Measurements from ENCODE around the gene WDR73. TPM values are rescaled to one million over a fixed set of nuclear protein-coding genes. Genes with fewer than 3 reads are reported as not detected.

The WDR73 gene
- total RNA-seq, 1 experiment from 2014 or later, result 35.6 TPM

DNA sequence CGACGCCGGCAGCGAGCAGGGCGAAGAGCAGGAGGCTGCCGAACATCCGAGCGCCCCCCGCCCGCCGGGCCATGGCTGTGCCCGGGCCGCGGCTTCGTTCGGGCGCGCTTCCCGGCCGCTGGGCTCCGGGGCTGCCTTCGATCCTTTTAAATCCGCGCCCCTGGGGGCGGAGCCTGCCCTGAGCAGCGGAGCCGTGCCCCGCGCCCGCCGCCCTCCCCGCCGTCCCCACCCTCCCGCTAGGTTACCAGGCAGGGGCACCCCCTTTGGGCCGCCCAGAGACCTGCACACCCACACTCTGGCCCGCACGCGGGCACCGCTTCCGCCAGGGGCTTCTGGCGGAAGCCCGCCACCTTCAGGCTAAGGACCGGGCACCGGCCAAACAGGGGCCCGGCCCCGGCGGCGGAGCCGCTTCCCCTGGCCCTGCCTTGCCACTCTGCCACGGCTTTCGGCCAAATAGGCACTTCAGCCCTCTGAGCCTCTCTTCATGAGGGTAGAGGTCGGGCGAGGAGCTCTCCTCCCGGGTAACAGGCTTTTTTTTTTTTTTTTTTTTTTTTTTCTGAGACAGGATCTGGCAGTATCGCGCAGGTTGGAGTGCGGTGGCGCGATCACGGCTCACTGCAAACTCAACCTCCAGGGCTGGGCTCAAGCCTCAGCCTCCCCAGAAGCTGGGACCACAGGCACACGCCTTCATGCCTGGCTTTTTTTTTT is 4.2 kb upstream of the WDR73 start, which contains the start of gene NMB:
NMB (minus strand) TSS at position 120 of the 708 bp plus-strand sequence; CDS start at position 73, 47 bp downstream.
- H3K27ac ChIP-seq (ENCODE audit: low read depth, low read length), result peak within 1 kb of the TSS; percentile 58
- H3K9ac ChIP-seq (ENCODE audit: low read length), result peak within 1 kb of the TSS; percentile 59
- no peaks in the 10 kb centered on the region for H3K36me3 ChIP-seq (ENCODE audit: control insufficient read depth in 1 of 2, insufficient read depth in 2 of 2, low read length in 2 of 2)
- H3K4me1 ChIP-seq (ENCODE audit: control insufficient read depth in 1 of 2, insufficient read depth in 2 of 2, low read length in 2 of 2), result peaks cover 14 to 33% of the 10 kb centered on the region in 2 experiments
- H3K79me2 ChIP-seq (ENCODE audit: insufficient read depth, low read length), result peaks cover 9% of the 10 kb centered on the region
- ChIA-PET POLR2A (no interaction called here), CTCF (no interaction called here), RAD21 (ENCODE audit: low non-redundant PET in 1 of 2, low total read pairs in 2 of 2, uncharacterized antibody in 2 of 2, unreplicated experiment in 2 of 2) (no interaction called here)
- intact Hi-C loops (cut with micrococcal nuclease), result loop anchor here (10.0 kb wide), 1 partner anchor 117 kb away; no protein-coding TSS in a partner anchor
- no peaks in the 10 kb centered on the region for H3K9me3 ChIP-seq (ENCODE audit: control insufficient read depth in 1 of 2, insufficient read depth in 1 of 2, low read depth in 1 of 2, low read length in 2 of 2)
- H3K27me3 ChIP-seq (ENCODE audit: insufficient read depth, low read length), result no peaks in the 10 kb centered on the region
- H2AFZ ChIP-seq (ENCODE audit: low read depth, low read length, poor library complexity, severe bottlenecking), result no peak within 1 kb of the TSS
- peak within 1 kb of the TSS; percentile 75 for H3K4me2 ChIP-seq (ENCODE audit: low read length)
- DNase-seq (ENCODE audit: low read depth, low spot score), result peak; percentile 24
- H3K9me2 ChIP-seq (ENCODE audit: insufficient read depth), result no peaks in the 10 kb centered on the region
- ATAC-seq, result peak; percentile 50
- no TSS peak for BruUV-seq (replicated peaks)
- H4K20me1 ChIP-seq (ENCODE audit: insufficient read depth), result no peaks in the 10 kb centered on the region
- TF ChIP-seq POLR2AphosphoS5 (IDR thresholded peaks at IDR 0.05; ENCODE audit: low read depth, low read length), result peak; percentile 44
- no peak for TF ChIP-seq POLR2A (IDR thresholded peaks at IDR 0.05; ENCODE audit: borderline replicate concordance, extremely low read depth, insufficient read depth, insufficient read length)
- TF ChIP-seq, protein P1, sequence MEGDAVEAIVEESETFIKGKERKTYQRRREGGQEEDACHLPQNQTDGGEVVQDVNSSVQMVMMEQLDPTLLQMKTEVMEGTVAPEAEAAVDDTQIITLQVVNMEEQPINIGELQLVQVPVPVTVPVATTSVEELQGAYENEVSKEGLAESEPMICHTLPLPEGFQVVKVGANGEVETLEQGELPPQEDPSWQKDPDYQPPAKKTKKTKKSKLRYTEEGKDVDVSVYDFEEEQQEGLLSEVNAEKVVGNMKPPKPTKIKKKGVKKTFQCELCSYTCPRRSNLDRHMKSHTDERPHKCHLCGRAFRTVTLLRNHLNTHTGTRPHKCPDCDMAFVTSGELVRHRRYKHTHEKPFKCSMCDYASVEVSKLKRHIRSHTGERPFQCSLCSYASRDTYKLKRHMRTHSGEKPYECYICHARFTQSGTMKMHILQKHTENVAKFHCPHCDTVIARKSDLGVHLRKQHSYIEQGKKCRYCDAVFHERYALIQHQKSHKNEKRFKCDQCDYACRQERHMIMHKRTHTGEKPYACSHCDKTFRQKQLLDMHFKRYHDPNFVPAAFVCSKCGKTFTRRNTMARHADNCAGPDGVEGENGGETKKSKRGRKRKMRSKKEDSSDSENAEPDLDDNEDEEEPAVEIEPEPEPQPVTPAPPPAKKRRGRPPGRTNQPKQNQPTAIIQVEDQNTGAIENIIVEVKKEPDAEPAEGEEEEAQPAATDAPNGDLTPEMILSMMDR (IDR thresholded peaks at IDR 0.05 in 2 of 3, conservative IDR thresholded peaks at IDR 0.05 in 1 of 3; ENCODE audit: borderline replicate concordance in 1 of 3, insufficient read depth in 1 of 3, low read depth in 2 of 3, low read length in 2 of 3), result peak; percentile 14 to 30 (median 22); a peak in 3 of 6 replicates
- peak; percentile 8; the same call in 1 of the 2 replicates for TF ChIP-seq ZFX (IDR thresholded peaks at IDR 0.05)
- TF ChIP-seq, protein P2, sequence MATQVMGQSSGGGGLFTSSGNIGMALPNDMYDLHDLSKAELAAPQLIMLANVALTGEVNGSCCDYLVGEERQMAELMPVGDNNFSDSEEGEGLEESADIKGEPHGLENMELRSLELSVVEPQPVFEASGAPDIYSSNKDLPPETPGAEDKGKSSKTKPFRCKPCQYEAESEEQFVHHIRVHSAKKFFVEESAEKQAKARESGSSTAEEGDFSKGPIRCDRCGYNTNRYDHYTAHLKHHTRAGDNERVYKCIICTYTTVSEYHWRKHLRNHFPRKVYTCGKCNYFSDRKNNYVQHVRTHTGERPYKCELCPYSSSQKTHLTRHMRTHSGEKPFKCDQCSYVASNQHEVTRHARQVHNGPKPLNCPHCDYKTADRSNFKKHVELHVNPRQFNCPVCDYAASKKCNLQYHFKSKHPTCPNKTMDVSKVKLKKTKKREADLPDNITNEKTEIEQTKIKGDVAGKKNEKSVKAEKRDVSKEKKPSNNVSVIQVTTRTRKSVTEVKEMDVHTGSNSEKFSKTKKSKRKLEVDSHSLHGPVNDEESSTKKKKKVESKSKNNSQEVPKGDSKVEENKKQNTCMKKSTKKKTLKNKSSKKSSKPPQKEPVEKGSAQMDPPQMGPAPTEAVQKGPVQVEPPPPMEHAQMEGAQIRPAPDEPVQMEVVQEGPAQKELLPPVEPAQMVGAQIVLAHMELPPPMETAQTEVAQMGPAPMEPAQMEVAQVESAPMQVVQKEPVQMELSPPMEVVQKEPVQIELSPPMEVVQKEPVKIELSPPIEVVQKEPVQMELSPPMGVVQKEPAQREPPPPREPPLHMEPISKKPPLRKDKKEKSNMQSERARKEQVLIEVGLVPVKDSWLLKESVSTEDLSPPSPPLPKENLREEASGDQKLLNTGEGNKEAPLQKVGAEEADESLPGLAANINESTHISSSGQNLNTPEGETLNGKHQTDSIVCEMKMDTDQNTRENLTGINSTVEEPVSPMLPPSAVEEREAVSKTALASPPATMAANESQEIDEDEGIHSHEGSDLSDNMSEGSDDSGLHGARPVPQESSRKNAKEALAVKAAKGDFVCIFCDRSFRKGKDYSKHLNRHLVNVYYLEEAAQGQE (IDR thresholded peaks at IDR 0.05; ENCODE audit: low read depth), result no peak
- no peak for TF ChIP-seq EGR1 (IDR thresholded peaks at IDR 0.05; ENCODE audit: low read depth)
- TF ChIP-seq, protein P3, sequence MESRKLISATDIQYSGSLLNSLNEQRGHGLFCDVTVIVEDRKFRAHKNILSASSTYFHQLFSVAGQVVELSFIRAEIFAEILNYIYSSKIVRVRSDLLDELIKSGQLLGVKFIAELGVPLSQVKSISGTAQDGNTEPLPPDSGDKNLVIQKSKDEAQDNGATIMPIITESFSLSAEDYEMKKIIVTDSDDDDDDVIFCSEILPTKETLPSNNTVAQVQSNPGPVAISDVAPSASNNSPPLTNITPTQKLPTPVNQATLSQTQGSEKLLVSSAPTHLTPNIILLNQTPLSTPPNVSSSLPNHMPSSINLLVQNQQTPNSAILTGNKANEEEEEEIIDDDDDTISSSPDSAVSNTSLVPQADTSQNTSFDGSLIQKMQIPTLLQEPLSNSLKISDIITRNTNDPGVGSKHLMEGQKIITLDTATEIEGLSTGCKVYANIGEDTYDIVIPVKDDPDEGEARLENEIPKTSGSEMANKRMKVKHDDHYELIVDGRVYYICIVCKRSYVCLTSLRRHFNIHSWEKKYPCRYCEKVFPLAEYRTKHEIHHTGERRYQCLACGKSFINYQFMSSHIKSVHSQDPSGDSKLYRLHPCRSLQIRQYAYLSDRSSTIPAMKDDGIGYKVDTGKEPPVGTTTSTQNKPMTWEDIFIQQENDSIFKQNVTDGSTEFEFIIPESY (IDR thresholded peaks at IDR 0.05; ENCODE audit: extremely low read depth, insufficient replicate concordance, low read length), result no peak
- TF ChIP-seq, protein P4, sequence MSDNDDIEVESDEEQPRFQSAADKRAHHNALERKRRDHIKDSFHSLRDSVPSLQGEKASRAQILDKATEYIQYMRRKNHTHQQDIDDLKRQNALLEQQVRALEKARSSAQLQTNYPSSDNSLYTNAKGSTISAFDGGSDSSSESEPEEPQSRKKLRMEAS (IDR thresholded peaks at IDR 0.05), result peak; percentile 52
- no peak for TF ChIP-seq EZH2 (IDR thresholded peaks at IDR 0.05)
- H3K4me3 ChIP-seq (replicated peaks in 1 of 2; ENCODE audit: low read depth in 1 of 2, low read length in 2 of 2), result peak within 1 kb of the TSS; percentile 31 to 56
